K562 (cell line): ENCODE data around the gene LRRC8C. TPM values are rescaled to one million over a fixed set of nuclear protein-coding genes. Genes with fewer than 3 reads are reported as not detected.

Source experiments
- ATAC-seq: fragments of 200-7000 bp; cut with Tn5 transposase; 3 replicates; pipeline ENCODE4 v1.9.1; 2020; ENCODE audit warnings: moderate library complexity
- BruUV-seq: library from RNA; stranded (reverse); fragments of 400-500 nt; replicated peaks from 2 replicates; lab custom pipeline; 2021; lab: Mats Ljungman, UMichigan
- CTCF ChIA-PET: fragments of 300-600 bp; formaldehyde crosslinking; extraction: SDS; loops from one replicate; lab custom pipeline; 2021; ENCODE audit warnings: low intra/inter-chr PET ratio; lab: Yijun Ruan, JAX
- POLR2A ChIA-PET: fragments of 300-600, 350-650 bp; sonication (Branson Sonifier 250); formaldehyde crosslinking; extraction: SDS; loops from one replicate; lab custom pipeline; 2021; ENCODE audit warnings: antibody characterized with exemption, inconsistent platforms; lab: Yijun Ruan, JAX
- DNase-seq, 4 experiments: peaks; one replicate each; pipeline versions ENCODE4 v3.0.0 to v3.0.0-alpha.2; 2011 to 2018; ENCODE audit warnings: low spot score in 3 of 4, mixed read lengths in 3 of 4; ENCODE audit errors: extremely low read depth in 1 of 4
- FAIRE-seq: peaks from 2 replicates; lab custom pipeline; 2011; peaks lifted over from hg19 to GRCh38; lab: Jason Lieb, UNC
- H2AFZ ChIP-seq: 2 replicates; pipeline ENCODE4 v1.6.0; 2011; ENCODE audit warnings: low read depth, low read length, control low read depth, inconsistent platforms
- H3K27ac ChIP-seq: fragments of 200-600 bp; 3 replicates; pipeline ENCODE4 v1.8.0; 2011; ENCODE audit warnings: low read depth, mild to moderate bottlenecking, control low read depth, inconsistent platforms, low read length, moderate library complexity, mixed read lengths; ENCODE audit errors: extremely low read depth
- H3K27me3 ChIP-seq, 2 experiments: fragments of 300-600 bp in 1 of 2; 2 replicates in 1 of 2; 3 replicates in 1 of 2; pipeline versions ENCODE4 v1.6.0 to v1.8.0; 2011; ENCODE audit warnings: inconsistent platforms in 2 of 2, low read length in 2 of 2, mild to moderate bottlenecking in 1 of 2, mixed read lengths in 1 of 2, moderate library complexity in 1 of 2; ENCODE audit not compliant: control insufficient read depth in 2 of 2, insufficient read depth in 2 of 2
- H3K36me3 ChIP-seq: fragments of 300-600 bp; 3 replicates; pipeline ENCODE4 v1.8.0; 2011; ENCODE audit warnings: mild to moderate bottlenecking, low read length, inconsistent platforms; ENCODE audit not compliant: control insufficient read depth, insufficient read depth
- H3K4me1 ChIP-seq, 2 experiments: fragments of 200-600 bp in 1 of 2; replicated peaks in 1 of 2; 2 replicates in 1 of 2; 3 replicates in 1 of 2; pipeline versions ENCODE4 v1.5.1 to v1.8.0; 2011; ENCODE audit warnings: inconsistent platforms in 2 of 2, low read length in 2 of 2, mild to moderate bottlenecking in 1 of 2, mixed read lengths in 1 of 2, moderate library complexity in 1 of 2; ENCODE audit not compliant: control insufficient read depth in 2 of 2, insufficient read depth in 2 of 2
- H3K4me2 ChIP-seq: 2 replicates; pipeline ENCODE4 v1.6.1; 2011; ENCODE audit warnings: low read length, control low read depth, inconsistent platforms, mixed read lengths; ENCODE audit not compliant: insufficient read depth
- H3K4me3 ChIP-seq: fragments of 200-600 bp; sonication (generic), shearing (Covaris generic); 2 replicates; pipeline ENCODE4 v1.5.1; 2016; ENCODE audit warnings: control low read depth, inconsistent platforms
- H3K79me2 ChIP-seq: fragments of 200-600 bp; 3 replicates; pipeline ENCODE4 v1.8.0; 2011; ENCODE audit warnings: low read length, inconsistent platforms; ENCODE audit not compliant: control insufficient read depth, insufficient read depth
- H3K9ac ChIP-seq, 2 experiments: 2 replicates each; pipeline versions ENCODE4 v1.6.0 to v1.6.1; 2011; ENCODE audit warnings: low read depth in 2 of 2, low read length in 2 of 2, control low read depth in 1 of 2, inconsistent platforms in 1 of 2, mild to moderate bottlenecking in 1 of 2, mixed read lengths in 1 of 2; ENCODE audit not compliant: insufficient read depth in 1 of 2
- H3K9me1 ChIP-seq: one replicate; pipeline ENCODE4 v1.6.0; 2011; ENCODE audit warnings: inconsistent platforms, mild to moderate bottlenecking, low read length, moderate library complexity; ENCODE audit not compliant: control insufficient read depth, insufficient read depth
- H3K9me3 ChIP-seq: replicated peaks from 2 replicates; pipeline ENCODE4 v1.5.1; 2011; ENCODE audit warnings: low read depth, low read length, inconsistent platforms; ENCODE audit not compliant: control insufficient read depth, insufficient read depth
- H4K20me1 ChIP-seq: replicated peaks from 2 replicates; pipeline ENCODE4 v1.6.1; 2011; ENCODE audit warnings: low read length, inconsistent platforms, mixed read lengths; ENCODE audit not compliant: control insufficient read depth, insufficient read depth
- CBFA2T2 ChIP-seq: fragments of 450-650 bp; conservative IDR thresholded peaks from 2 replicates; pipeline ENCODE4 v1.6.1; 2017; ENCODE audit warnings: mild to moderate bottlenecking
- ZNF507 ChIP-seq: conservative IDR thresholded peaks from 2 replicates; pipeline ENCODE4 v1.6.1; 2017; ENCODE audit warnings: missing genetic modification characterization, missing compliant biosample characterization
- WGBS: fragments of 100-300 bp; shearing (Covaris generic); methylation state at CpG from one replicate; pipeline ENCODE4 v1.1.6; 2016; ENCODE audit warnings: low coverage, mixed read lengths; ENCODE audit not compliant: insufficient coverage; ENCODE audit errors: missing lambda C conversion rate; 5-methylcytosine and 5-hydroxymethylcytosine counted together
- in situ Hi-C: fragments of 300-500 bp; cut with MboI; formaldehyde crosslinking; loops from 4 replicates; pipeline ENCODE4 v1.15.0; 2018; ENCODE audit warnings: inconsistent platforms, mixed read lengths
- intact Hi-C: fragments of 100-400 bp; cut with micrococcal nuclease; formaldehyde crosslinking; loops from 2 replicates; pipeline ENCODE4 v1.14.2; 2022
- polyA plus RNA-seq, 8 experiments: library from polyadenylated mRNA; depleted of rRNA in 4 of 8; stranded (reverse) in 5 of 8; unstranded in 3 of 8; fragments of >200 nt; fragmentation: Nextera tagmentation in 2 of 8; fragmentation: Illumina TruSeq in 1 of 8; extraction: Ambion mirVana in 2 of 8; extraction: Trizol in 1 of 8; gene quantifications; 2 replicates each; pipeline versions ENCODE4 v1.2.1 to v1.2.3, GENCODE V29; 2011 to 2014; ENCODE audit warnings: inconsistent platforms in 1 of 8, missing spikeins in 1 of 8
- total RNA-seq, 7 experiments: library from RNA; depleted of rRNA in 6 of 7; stranded (reverse); fragments of >200 nt in 6 of 7; fragmentation: Illumina TruSeq in 2 of 7; extraction: Trizol in 2 of 7; gene quantifications; 2 replicates each; pipeline versions ENCODE4 v1.2.1 to v1.2.3, GENCODE V29; 2011 to 2021; ENCODE audit warnings: low replicate concordance in 1 of 7
- TF ChIP-seq, protein P1 (sequence below): fragments of 200-800 bp; sonication (Bioruptor generic); IDR thresholded peaks from 2 replicates; pipeline ENCODE4 v1.6.1; 2017; ENCODE audit warnings: missing genetic modification characterization, missing compliant biosample characterization

Gene LRRC8C
- total and polyA plus RNA-seq, 9 of the 15 experiments (the other 6 are each of a cell fraction or from before 2014, with no cell fraction given), result 1.00 to 12.5 (median 4.5) TPM

DNA sequence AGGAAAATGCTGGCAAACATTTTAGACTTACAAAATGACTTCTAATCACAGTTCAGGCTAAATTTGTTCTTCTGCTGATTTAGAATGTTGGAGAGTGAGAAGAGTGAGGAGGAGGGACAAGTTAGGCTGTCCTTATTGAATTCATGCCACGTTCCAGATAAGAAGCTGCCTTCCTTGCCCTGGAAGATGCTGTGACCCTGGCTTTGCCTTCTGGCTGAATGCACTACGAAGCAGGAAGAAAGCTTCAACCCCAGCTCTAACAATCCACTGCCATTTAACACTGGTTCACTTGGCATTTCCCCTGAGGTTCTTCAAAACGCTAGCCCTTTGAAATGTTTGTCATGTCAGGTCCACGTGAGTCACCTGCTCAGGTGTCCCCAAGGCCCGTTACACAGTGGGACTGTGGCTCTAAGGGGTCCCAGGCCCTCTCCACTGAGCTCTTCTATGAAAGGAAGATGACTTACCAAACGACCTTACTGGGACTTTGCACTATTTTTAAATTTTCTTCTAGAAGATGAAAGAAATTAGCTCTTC, 30.0 kb upstream of the LRRC8C start:
- Histone ChIP-seq H3K36me3 (peaks cover 2% of the 10 kb centered on the region; the same call in 1 of the 3 replicates), H2AFZ (no peak overlapping the region), H3K27me3 (no peaks in the 10 kb centered on the region), H3K4me2 (no peak overlapping the region), H3K9me1 (no peaks in the 10 kb centered on the region), H3K27ac (no peak overlapping the region), H4K20me1 (no peaks in the 10 kb centered on the region; the same call in 1 of the 2 replicates), H3K79me2 (no peaks in the 10 kb centered on the region), H3K4me1 (peaks cover 0 to 6% of the 10 kb centered on the region in 2 experiments; a peak in 2 of 5 replicates), H3K9me3 (no peaks in the 10 kb centered on the region), H3K9ac (no peak overlapping the region), H3K4me3 (no peak overlapping the region)
- no TSS peak for BruUV-seq
- 40% methylated on average over 6 of the region's 6 CpGs for WGBS
- TF ChIP-seq, protein P1, sequence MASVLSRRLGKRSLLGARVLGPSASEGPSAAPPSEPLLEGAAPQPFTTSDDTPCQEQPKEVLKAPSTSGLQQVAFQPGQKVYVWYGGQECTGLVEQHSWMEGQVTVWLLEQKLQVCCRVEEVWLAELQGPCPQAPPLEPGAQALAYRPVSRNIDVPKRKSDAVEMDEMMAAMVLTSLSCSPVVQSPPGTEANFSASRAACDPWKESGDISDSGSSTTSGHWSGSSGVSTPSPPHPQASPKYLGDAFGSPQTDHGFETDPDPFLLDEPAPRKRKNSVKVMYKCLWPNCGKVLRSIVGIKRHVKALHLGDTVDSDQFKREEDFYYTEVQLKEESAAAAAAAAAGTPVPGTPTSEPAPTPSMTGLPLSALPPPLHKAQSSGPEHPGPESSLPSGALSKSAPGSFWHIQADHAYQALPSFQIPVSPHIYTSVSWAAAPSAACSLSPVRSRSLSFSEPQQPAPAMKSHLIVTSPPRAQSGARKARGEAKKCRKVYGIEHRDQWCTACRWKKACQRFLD, result no peak
- TF ChIP-seq ZNF507 (tag) (no peak), CBFA2T2 (no peak)
- ChIA-PET POLR2A (interaction anchor here (1.9 to 2.7 kb wide), 2 partner anchors 11 to 21 kb away, joined by 4 to 8 read pairs; no protein-coding TSS in a partner anchor), CTCF (no interaction called here)
- in situ Hi-C loops (loop anchor here (5.0 kb wide), 1 partner anchor 126 kb away; no protein-coding TSS in a partner anchor), intact Hi-C loops (no loop called here)
- FAIRE-seq, result no peak
- DNase-seq, result no peak
- no peak for ATAC-seq
